Lower leg skin (tissue), 4 donors: ENCODE measurements around the gene GAL3ST1. TPM values are rescaled to one million over a fixed set of nuclear protein-coding genes. Genes with fewer than 3 reads are reported as not detected.
"Not testable (repeated sequence)": the region's sequence is repeated elsewhere in the genome, so short reads cannot be mapped to it uniquely, and the experiment has no call there.

Source experiments
- DNase-seq, 2 donors: peaks; one replicate each; pipeline ENCODE4 v3.0.0-alpha.2; 2019; ENCODE audit warnings: low spot score in 2 of 2
- H3K4me3 ChIP-seq: fragments of 200-600 bp; sonication (generic); 2 replicates; pipeline ENCODE4 v1.5.1; 2017; ENCODE audit warnings: mild to moderate bottlenecking, low read depth; ENCODE audit not compliant: poor library complexity, severe bottlenecking
- POLR2A ChIP-seq, 2 donors: fragments of 450-650 bp; IDR thresholded peaks; one replicate each; pipeline ENCODE4 v1.6.1; 2016 to 2017; ENCODE audit warnings: antibody characterized with exemption in 2 of 2, mild to moderate bottlenecking in 1 of 2, moderate library complexity in 1 of 2
- WGBS, 2 donors: methylation state at CpG; one replicate each; pipeline ENCODE4 v1.1.5; 2018; 5-methylcytosine and 5-hydroxymethylcytosine counted together
- intact Hi-C: fragments of 100-400 bp; cut with DNase I; formaldehyde crosslinking; loops from one replicate; pipeline ENCODE4 v1.15.0; 2023; ENCODE audit warnings: low total_unique reads
- total RNA-seq, 4 donors: library from RNA; depleted of rRNA; stranded (reverse); fragments of >200 nt; gene quantifications; one replicate each; pipeline ENCODE4 v1.1.0, GENCODE V29; 2016
- TF ChIP-seq, protein P1 (sequence below), 3 donors: fragments of 450-650 bp; IDR thresholded peaks; one replicate each; pipeline ENCODE4 v1.5.1; 2016; ENCODE audit warnings: antibody characterized with exemption in 3 of 3, mild to moderate bottlenecking in 3 of 3, moderate library complexity in 2 of 3

GAL3ST1 gene
- total RNA-seq, 4 donors from 2014 or later: 0.61 to 6.4 (median 1.9) TPM

DNA sequence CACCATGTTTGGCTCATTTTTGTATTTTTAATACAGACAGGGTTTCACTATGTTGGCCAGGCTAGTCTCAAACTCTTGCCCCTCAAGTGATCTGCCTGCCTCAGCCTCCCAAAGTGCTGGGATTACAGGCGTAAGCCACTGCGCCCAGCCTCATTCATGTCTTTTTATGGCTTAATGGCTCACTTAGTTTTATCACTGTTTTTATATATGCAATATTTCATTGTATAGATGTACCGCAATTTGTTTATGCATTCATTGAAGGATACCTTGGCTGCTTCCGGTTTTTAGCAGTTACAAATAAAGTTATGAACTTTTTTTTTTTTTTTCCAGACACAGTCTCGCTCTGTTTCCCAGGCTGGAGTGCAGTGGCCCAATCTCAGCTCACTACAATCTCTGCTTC, 27.0 kb upstream of the GAL3ST1 start:
- intact Hi-C loops: no loop called here
- no peak for TF ChIP-seq POLR2A (IDR thresholded peaks at IDR 0.05)
- TF ChIP-seq, protein P1, sequence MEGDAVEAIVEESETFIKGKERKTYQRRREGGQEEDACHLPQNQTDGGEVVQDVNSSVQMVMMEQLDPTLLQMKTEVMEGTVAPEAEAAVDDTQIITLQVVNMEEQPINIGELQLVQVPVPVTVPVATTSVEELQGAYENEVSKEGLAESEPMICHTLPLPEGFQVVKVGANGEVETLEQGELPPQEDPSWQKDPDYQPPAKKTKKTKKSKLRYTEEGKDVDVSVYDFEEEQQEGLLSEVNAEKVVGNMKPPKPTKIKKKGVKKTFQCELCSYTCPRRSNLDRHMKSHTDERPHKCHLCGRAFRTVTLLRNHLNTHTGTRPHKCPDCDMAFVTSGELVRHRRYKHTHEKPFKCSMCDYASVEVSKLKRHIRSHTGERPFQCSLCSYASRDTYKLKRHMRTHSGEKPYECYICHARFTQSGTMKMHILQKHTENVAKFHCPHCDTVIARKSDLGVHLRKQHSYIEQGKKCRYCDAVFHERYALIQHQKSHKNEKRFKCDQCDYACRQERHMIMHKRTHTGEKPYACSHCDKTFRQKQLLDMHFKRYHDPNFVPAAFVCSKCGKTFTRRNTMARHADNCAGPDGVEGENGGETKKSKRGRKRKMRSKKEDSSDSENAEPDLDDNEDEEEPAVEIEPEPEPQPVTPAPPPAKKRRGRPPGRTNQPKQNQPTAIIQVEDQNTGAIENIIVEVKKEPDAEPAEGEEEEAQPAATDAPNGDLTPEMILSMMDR (IDR thresholded peaks at IDR 0.05): no peak
- H3K4me3 ChIP-seq: no peak overlapping the region

DNA sequence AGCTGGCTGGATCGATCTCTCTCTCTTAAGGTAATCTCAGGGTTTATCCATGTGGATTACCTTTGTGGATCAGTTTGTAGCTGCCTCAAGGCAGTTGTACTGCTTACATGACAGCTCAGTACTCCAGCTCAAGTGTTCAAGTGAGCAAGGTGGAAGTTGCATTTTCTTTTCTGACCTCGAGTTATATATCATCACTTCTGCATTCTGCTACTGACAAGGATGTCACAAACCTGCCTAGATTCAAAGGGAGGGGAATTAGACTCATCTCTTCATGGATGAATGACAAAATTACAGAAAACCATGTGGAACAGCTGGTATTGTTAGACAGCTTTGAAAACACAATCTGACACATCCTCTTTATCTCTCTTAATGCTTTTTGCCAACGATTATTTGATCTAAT, 26.5 kb upstream of the GAL3ST1 start:
- intact Hi-C loops: no loop called here
- no peak overlapping the region for H3K4me3 ChIP-seq
- DNase-seq: no peak
- TF ChIP-seq POLR2A (IDR thresholded peaks at IDR 0.05): no peak
- TF ChIP-seq, protein P1 (IDR thresholded peaks at IDR 0.05): no peak
- WGBS, 2 donors: 55 to 59% methylated on average over 3 of the region's 3 CpGs

More for the DNA sequence above, 27.0 kb upstream of the GAL3ST1 start:
- DNase-seq: no peak
- WGBS, 2 donors: 89% methylated on average over 5 of the region's 5 CpGs

DNA sequence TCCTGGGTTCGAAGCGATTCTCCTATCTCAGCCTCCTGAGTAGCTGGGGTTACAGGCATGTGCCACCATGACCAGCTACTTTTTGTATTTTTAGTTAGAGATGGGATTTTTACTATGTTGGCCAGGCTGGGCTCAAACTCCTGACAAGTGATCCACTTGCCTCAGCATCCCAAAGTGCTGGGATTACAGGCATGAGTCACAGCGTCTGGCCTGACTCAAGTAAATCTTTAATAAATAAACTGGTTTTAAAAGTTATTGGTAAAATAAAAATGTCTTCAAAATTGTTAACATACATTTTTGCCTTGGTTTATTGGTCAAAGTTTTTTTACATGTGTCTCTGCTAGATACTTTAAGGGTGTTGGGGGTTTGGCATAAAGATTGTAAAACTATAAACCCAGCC, 24.5 kb upstream of the GAL3ST1 start:
- intact Hi-C loops: no loop called here
- 94 to 95% methylated on average over 3 of the region's 3 CpGs for WGBS, 2 donors
- H3K4me3 ChIP-seq: no peak overlapping the region
- TF ChIP-seq, protein P1 (IDR thresholded peaks at IDR 0.05): no peak
- TF ChIP-seq POLR2A (IDR thresholded peaks at IDR 0.05): no peak
- no peak for DNase-seq

DNA sequence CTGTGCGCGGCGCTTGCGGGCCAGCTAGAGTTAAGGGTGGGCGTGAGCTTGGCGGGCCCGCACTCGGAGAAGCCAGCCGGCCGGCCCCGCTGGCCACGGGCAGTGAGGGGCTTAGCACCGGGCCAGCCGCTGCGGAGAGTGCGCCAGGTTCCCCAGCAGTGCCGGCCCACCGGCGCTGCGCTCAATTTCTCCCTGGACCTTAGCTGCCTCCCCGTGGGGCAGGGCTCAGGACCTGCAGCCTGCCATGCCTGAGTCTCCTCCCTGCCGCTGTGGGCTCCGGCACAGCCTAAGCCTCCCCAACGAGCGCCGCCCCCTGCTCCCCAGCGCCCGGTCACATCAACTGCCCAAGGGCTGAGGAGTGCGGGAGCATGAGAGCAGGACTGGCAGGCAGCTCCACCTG, 22.4 kb upstream of the GAL3ST1 start:
- intact Hi-C loops: no loop called here
- H3K4me3 ChIP-seq: no peak overlapping the region
- no peak for DNase-seq
- TF ChIP-seq, protein P1 (IDR thresholded peaks at IDR 0.05): no peak
- no peak for TF ChIP-seq POLR2A (IDR thresholded peaks at IDR 0.05)
- 91 to 97% methylated on average over 7 to 29 of the region's 29 CpGs for WGBS, 2 donors

DNA sequence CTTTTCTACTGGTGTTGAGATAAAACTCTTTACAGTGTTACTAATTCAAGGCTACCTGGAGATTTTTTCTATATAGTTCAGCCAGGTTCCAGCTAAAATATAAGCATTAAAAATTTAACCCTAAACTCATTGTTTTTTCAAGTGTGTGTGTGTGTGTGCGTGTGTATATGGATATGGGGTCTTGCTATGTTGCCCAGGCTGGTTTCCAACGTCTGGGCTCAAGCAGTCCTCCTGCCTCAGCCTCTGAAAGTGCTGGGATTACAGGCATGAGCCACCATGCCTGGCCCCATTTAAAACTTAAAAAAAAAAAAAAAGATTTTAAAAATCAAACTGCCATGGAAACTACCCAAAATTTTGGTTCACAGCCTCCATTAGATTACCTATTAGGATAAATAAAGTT, 21.7 kb upstream of the GAL3ST1 start:
- H3K4me3 ChIP-seq: no peak overlapping the region
- DNase-seq: no peak
- 58 to 79% methylated on average over 2 of the region's 2 CpGs for WGBS, 2 donors
- intact Hi-C loops: no loop called here
- TF ChIP-seq, protein P1 (IDR thresholded peaks at IDR 0.05): no peak
- TF ChIP-seq POLR2A (IDR thresholded peaks at IDR 0.05): no peak

DNA sequence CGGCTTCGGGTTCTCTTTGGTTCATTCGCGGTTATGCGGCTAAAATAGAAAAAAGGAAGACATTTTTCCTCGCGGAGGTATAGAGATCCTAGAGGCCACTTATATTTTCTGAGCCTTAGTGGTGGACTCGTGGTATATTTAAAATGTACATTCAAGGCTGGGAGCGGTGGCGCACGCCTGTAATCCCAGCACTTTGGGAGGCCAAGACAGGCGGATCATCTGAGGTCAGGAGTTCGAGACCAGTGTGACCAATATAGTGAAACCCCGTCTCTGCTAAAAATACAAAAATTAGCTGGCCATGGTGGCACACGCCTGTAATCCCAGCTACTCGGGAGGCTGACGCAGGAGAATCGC, 17.9 kb upstream of the GAL3ST1 start:
- H3K4me3 ChIP-seq, intact Hi-C loops, DNase-seq: not testable (repeated sequence)
- 26 to 37% methylated on average over 18 of the region's 18 CpGs for WGBS, 2 donors
